CD4-positive, alpha-beta T cell treated with Interleukin-17A for 1 hour (primary cell): ENCODE results near the gene ALG3.
"Not testable (repeated sequence)": the region's sequence is repeated elsewhere in the genome, so short reads cannot be mapped to it uniquely, and the experiment has no call there.

Source experiments
- DNase-seq: peaks from one replicate; pipeline ENCODE4 v3.0.0-alpha.2; 2020

The ALG3 gene

DNA sequence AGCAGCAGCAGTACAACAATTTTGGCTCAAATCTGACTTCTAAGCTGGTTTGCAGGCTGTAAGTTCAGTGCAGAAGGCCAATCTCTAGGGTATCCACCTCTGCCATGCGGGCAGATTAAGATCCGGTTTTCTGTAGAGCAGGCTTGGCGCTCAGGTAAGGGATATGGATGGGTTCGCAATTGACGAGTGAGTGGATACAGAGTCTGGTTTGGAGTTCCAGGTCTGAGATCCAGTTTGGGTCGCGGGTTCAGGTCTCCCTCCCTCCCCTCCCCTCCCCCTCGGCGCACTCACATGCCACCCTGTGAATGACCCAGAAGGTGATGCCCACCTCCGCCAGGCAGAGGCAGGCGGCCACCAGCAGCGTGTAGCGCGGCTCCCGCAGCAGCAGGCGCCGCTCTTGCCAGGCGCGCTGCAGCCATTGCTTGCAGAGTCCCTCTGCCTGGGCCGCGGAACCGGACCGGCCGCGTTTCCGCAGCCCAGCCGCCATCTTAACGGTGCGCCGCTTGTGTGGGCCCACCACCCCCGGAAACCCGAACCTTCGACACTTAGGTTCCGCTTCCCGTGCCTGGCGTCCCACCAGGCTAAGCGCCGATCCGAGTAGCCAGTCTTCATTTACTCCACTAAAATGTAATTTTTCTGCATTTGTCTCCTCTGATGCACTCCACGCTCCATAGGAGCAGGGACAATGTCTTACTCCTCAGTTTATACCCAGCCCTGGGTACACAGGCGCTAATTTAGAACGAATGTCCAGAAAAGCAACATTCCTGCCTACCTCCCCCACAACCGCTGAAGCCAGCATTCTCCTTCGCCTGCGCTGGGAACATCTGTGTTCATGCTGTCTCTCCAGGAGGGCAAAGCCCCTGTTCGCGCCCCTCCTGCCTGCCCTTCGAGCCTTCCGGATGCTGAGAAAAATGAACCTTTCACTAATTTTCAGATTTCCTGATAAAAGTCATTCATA is at the start of gene ALG3:
ALG3 (minus strand) TSS at position 509 of the 958 bp plus-strand sequence; CDS start at position 487, 22 bp downstream.
- DNase-seq, result peak; percentile 90

DNA sequence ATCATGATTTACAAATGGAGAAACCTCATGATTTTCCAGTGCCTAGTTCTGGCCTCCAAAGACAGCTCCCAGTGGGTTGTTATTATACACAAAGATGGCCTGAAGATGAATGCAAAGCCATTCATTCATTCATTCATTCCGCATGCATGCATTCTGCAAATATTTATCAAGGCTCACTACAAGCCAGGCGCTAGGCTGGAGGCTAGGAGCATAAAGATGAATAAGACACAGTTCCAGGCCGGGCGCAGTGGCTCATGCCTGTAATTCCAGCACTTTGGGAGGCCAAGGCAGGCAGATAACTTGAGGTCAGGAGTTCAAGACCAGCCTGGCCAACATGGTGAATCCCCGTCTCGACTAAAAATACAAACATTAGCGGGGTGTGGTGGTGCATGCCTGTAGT is 47.9 kb upstream of the ALG3 start:
- DNase-seq, result no peak

DNA sequence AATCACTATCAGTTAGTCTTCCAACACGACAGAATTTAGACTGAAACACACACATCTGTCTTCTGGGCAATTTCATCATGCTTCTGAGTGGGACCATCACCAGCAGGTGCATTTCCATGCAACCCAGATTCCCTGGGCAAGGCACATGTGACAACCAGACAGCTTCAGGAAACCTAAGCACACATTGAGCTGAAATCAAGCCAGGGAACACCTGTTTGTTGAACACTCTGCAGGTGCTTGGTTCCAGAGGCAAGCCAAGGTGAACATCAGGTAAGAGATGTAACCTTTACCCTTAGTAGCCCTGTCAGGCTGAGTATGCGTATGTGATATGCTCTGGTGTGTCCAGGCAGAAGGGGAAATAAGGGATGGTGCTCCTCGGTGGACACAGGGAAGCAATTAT is 47.0 kb upstream of the ALG3 start:
- no peak for DNase-seq

DNA sequence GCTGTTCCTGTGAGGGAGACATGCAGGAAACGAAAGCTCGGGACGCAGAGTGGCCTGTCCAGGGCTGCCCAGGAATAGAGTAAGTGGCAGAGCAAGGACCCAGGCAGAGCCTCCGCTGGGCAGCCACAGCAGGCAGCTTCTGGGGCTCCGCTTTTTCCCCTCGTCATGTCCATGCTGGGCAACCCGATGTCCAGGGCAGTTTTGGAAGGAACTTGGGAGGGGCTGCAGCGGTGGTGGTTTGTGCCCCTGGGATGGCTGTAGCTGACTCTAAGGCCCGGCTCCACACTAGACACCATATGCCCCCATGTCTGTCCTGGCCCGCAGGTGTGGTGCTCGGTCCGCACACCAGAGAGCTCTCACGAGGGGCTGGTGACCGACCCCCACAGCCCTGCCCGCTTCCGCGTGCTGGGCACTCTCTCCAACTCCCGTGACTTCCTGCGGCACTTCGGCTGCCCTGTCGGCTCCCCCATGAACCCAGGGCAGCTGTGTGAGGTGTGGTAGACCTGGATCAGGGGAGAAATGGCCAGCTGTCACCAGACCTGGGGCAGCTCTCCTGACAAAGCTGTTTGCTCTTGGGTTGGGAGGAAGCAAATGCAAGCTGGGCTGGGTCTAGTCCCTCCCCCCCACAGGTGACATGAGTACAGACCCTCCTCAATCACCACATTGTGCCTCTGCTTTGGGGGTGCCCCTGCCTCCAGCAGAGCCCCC is 43.1 kb upstream of the ALG3 start:
- no peak for DNase-seq

DNA sequence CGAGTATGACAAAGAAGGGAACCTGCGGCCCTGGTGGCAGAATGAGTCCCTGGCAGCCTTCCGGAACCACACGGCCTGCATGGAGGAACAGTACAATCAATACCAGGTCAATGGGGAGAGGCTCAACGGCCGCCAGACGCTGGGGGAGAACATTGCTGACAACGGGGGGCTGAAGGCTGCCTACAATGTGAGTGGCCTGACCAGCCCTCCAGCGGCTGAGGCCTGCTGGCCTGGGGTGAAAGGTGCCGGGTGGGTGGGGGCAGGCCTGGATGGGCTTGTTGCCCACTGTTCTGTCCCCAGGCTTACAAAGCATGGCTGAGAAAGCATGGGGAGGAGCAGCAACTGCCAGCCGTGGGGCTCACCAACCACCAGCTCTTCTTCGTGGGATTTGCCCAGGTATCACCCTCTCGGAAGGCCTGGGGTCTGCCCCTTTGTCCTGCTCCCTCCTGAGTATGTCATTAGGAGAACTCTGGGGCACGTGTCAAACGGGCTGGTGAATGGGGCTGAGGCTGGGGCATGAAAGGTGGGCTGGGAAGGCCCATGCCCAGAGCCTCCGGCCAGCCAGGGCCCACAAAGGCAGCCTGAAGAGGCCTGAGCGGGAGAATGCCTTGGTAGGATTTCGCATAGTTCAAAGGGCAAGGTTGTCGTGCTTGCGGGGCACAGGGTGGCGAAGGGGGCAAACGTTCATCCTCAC is 42.4 kb upstream of the ALG3 start:
- DNase-seq, result no peak

DNA sequence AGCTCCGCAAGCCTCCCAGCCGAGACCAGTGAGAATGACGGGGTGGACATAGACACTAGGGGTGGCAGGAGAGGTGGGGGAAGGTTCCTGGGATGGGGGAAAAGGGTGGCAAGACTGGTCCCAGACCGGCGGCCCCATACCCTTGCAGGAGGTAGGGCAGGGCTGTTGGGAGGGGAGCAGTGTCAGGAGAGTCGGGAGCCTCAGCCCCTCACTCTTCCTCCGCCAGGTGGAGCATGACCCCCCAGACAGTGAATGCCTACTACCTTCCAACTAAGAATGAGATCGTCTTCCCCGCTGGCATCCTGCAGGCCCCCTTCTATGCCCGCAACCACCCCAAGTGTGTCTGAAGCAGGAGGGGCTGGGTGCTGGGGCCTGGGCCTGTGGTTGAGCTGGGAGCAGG is 41.6 kb upstream of the ALG3 start:
- DNase-seq, result no peak

DNA sequence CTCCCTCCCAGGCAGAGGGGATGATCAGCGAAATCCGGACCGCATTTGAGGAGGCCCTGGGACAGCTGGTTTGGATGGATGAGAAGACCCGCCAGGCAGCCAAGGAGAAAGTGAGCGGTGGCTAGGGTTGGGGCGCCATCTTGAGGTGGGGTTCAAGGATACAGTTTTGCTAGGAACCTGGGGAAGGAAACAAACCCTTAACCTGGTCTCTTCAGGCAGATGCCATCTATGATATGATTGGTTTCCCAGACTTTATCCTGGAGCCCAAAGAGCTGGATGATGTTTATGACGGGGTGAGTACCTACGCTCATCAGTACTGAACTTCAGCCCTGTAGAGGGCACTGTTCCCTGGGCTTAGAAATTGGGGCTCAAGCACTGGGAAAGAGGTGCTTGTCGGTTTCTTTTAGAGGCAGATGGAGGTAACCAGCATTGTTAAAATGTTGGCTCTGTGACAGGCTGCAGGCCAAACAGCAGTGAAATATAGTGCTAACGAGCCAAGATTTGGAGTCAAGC is 40.7 kb upstream of the ALG3 start:
- DNase-seq, result peak; percentile 65

DNA sequence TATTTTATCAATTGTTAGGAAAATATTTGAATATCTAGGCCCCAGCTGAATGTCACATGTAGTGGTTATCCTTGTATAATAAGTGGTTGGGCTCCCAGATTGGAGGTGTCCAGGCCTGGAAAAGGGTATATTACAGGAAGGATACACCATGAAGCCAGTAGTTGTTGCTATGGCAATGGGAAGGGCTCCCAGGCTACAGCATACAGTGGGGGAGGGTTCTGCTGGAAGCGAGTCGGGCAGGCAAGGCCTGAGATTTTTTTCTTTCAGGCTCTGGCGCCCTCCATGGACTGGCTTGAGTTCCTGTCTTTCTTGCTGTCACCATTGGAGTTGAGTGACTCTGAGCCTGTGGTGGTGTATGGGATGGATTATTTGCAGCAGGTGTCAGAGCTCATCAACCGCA is 35.9 kb upstream of the ALG3 start:
- peak; percentile 35 for DNase-seq

DNA sequence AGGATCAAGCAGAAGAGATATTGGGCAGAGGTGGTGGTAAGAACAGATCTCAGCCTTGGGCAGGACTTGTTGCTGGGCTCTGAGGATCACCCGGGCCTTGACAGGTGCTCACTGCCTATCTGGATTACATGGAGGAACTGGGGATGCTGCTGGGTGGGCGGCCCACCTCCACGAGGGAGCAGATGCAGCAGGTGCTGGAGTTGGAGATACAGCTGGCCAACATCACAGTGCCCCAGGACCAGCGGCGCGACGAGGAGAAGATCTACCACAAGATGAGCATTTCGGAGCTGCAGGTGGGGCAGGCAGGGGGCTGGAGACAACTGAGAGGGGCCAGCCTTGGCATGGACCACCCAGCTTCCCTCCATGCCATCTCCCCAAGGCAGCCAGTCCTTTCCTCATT is 34.9 kb upstream of the ALG3 start:
- no peak for DNase-seq

DNA sequence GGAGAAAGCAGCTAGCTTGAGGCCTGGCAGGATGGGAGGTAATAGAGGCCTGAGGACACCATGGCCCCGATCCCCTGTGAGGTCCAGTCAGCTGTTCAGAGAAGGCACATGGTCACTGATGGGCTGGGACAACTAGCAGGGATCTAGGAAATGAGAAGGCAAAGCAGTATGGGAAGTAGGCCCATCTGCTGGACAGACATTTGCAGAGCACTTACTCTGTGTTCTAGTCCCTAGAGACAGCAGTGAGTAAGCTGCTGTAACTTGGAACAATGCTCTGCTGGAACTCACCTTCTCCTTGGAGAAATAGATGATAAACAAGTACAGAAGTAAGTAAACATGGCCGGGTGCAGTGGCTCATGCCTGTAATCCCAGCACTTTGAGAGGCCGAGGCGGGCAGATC is 34.2 kb upstream of the ALG3 start:
- no peak for DNase-seq

DNA sequence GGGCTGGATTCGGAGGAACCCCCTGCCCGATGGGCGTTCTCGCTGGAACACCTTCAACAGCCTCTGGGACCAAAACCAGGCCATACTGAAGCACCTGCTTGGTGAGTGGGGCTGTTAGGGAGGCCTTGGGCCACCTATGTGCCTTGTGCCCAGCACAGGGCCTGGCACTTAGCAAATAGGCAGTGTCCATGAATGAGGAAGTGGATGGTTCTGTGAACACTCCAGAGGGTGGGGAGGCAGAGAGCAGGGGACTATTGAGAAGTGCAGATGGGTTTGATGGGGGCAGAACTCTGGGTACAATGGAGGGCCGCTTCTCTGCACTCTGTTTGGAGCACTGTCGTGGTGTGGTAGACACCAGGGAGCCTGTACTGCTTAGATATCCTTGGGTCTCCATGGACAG is 28.6 kb upstream of the ALG3 start:
- no peak for DNase-seq

DNA sequence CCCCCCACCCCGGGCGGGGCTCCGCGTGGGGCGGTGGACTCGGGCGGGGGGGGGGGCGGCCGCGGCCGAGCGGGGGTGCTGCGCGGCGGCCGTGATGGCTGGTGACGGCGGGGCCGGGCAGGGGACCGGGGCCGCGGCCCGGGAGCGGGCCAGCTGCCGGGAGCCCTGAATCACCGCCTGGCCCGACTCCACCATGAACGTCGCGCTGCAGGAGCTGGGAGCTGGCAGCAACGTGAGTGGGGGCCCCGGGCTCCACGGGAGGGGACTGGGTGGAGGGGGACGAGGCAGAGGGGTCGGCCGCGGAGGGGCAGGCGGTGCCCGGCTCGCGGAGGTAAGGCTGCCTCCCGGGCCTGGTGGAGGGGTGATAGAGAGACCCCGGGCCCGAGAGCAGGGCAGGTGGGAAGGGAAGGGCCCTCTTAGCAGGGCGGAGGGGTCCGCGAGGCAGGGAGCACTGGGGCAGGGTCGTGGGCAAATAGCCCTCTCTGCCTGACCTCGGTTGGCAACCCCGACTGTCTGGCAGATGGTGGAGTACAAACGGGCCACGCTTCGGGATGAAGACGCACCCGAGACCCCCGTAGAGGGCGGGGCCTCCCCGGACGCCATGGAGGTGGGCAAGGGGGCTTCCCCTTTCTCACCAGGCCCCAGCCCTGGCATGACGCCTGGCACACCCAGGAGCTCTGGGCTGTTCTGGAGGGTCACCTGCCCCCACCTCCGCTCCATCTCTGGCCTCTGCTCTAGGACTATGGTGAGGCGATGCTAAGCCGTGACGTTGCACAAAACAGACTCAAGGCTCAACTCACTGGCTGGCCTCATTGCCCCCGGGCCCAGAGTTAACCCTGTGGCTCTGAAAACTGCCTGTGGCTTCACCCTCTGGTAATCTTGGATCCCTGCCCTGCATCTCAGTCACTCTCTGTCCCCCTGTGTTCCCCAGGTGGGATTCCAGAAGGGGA is 27.5 kb upstream of the ALG3 start, which contains the start of gene ECE2:
ECE2 (plus strand) TSS at position 62 of the 950 bp plus-strand sequence; CDS start at position 194, 132 bp downstream.
- DNase-seq, result no peak

DNA sequence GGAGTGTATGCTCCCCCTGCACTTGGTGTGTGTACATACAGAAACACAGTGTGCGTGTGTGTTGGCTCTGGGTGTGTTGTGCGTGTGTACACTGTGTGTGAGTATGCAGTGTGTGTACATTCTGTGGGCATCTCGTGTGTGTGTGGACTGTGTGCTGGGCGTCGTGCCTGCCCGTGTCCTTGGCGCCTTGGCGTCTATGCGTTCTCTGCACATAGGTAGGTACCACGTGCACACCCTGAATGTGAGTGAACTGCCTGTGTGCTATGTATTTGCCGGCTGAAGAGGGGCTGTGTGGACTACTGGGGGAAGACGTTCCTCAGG is 26.6 kb upstream of the ALG3 start:
- DNase-seq, result no peak

DNA sequence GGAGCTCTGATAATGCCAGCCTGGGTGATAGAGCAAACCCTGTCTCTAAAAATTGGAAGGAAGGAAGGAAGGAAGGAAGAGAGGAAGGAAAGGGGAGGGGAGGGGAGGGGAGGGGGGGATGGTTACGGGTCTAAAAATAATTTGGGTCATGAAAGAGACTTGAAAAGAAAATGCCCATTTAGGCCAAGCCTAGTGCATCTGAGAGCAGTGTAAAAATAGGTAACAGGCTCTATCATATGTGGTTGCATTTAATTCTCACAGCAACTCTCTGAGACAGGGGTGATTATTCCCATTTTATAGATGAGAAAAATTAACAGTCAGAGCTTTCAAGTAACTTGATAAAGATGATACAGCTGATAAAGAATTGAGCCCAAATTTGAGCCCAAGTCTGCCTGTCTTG is 23.5 kb upstream of the ALG3 start:
- no peak for DNase-seq

DNA sequence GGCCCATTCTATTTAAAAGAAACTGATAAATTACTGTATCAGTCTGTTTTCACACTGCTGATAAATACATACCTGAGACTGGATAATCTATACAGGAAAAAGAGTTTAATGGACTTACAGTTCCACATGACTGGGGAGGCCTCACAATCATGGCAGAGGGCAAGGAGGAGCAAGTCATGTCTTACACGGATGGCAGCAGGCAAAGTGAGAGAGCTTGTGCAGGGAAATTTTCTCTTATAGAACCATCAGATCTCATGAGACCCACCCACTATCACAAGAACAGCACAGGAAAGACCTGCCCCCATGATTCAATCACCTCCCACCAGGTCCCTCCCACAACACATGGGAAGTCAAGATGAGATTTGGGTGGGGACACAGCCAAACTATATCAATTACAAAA is 18.5 kb upstream of the ALG3 start:
- DNase-seq, result not testable (repeated sequence)

DNA sequence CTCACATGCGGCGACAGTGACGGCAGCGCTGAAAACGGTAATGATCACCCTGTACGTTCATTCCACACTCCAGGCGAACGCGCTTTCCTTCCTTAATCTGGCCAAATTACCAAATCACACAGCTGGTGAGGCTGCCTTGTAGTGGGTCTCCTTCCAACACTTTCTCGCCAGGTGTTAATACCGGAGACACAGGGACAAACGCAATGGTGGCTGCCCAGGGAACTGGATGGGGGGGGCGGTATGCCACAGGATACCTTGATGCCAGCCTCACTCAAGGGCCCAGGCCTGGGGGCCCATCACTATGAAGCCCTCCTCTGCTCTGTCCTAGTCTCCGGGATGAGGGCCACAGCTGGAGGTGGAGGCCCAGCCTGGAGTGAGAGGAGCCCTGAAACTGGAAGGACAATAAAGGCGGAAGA is 14.0 kb upstream of the ALG3 start:
- DNase-seq, result no peak

DNA sequence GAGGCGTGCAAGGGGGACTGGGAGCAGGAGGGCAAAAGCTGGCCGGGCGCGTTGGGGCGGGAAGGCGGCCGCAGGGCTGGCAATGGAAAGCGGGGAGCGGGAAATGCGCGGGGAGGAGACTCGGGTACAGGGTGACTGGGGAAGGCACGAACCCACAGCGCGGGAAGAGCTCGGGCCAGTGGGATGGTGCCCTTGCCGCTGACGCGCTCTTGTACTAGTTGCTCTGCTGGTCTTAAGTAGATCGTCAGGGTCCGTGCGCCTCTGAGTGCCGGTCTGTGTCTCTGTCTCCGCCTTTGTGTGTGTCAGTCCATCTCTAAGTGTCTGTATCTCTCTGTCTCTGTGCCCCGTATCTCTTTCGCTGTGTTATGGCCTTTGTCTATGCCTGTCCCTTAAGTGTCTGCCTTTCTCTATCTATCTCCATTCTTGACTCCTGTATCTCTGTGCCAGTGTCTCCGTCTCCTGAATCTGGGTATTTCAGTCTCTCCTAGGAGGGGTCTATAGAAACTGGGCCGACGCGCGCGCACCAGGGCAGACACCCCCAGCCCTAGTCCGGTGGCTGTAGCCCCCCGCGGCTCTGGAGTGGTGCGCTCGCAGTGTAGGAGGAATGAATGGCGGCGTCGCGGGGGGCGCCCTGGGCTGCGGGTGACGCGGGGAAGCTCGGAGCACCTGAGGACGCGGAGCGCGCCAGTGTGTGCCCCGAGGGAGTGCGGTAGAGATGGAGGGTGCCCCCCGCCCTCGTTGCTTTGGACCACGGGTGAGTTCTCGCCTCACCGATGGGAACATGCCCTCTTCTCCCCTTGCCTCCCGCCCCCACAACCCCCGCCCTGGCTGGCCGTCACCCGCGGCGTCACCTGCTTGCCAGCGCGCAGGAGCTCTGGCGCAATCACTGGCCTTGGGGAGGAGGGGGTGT is 13.3 kb upstream of the ALG3 start:
- no peak for DNase-seq

DNA sequence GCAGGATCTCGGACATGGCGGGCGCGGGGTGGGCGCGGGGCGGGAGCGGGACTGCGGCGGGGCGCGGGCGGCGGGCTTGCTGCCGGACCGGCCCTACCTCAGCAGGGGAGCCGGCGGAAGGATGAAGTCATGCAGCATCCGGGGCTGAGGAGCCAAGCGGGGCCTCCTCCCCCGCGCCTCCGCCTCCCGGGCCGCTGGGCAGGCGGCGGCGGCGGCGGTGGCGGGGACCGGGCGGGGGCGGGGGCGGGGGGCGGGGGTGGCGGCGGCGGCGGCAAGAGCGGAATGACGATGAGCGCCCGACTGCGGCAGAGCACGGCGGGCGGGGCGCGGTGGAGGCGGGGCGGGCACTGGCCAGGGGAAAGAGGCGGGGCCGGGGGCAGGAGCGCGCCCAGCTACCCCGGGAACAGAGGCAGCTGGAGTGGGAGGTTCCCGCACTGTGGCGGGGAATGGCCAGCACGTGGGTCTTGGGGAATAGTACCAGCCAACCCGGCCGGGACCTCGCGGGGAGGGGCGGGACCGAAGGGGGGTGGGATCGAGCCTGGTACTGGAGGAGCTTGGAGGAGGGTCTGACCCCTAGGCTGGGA is 12.6 kb upstream of the ALG3 start, which contains the start of gene CAMK2N2:
CAMK2N2 (minus strand) TSS at position 284 of the 584 bp plus-strand sequence; CDS start at position 16, 268 bp downstream.
- peak; percentile 70 for DNase-seq

DNA sequence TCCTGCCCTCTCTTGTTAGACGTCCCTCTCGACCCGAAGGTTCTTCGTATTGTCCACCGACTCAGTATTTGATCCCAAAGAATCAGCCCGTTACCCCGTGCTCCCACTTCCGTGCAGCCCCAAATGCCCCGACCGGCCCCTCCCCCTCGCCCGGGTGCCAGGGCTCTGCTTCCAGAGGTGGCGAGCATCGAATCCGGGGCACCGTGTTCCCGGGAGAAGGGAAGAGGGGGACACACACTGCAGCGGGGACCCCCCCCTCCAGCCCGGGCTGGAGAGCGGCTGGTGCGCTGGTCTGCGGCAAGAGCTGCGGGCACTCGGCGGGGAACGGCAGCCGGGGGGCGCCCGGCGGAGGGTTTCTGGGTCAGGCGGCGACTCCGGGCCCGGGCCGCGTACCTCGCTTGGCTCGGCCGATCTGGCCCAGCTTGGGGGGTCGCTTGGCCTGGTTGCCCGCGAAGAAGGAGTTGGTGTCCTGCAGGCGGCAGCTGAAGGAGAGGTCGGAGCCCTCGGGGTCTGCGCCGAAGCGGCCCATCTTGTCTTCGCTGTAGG is 12.0 kb upstream of the ALG3 start:
- no peak for DNase-seq
